Stimulated activated effector memory CD8-positive, alpha-beta T cell treated with anti-CD3 and anti-CD28 coated beads, Interleukin-12 subunit alpha, Interleukin-12 subunit beta, amount 100 ng/mL, for 72 hours (primary cell): ENCODE measurements around the gene BCR.

ENCODE experiments used
- ATAC-seq: fragments of 150-1000 bp; cut with Tn5 transposase; 2 replicates; pipeline ENCODE4 v1.10.0; 2021
- DNase-seq, 2 donors: peaks; one replicate each; pipeline ENCODE4 v3.0.0; 2021 to 2022; ENCODE audit warnings: low spot score in 2 of 2
- H3K27ac Mint-ChIP-seq: one replicate; pipeline ENCODE4 v1.8.0; 2022; ENCODE audit warnings: mild to moderate bottlenecking, mixed read lengths
- H3K36me3 Mint-ChIP-seq: one replicate; pipeline ENCODE4 v1.8.0; 2022; ENCODE audit warnings: mild to moderate bottlenecking, mixed read lengths
- H3K4me1 Mint-ChIP-seq: one replicate; pipeline ENCODE4 v1.8.0; 2022; ENCODE audit warnings: mixed read lengths
- H3K4me3 Mint-ChIP-seq: one replicate; pipeline ENCODE4 v1.8.0; 2022; ENCODE audit warnings: mild to moderate bottlenecking, mixed read lengths
- H3K9me3 Mint-ChIP-seq: one replicate; pipeline ENCODE4 v1.8.0; 2022; ENCODE audit warnings: mixed read lengths

BCR gene

DNA sequence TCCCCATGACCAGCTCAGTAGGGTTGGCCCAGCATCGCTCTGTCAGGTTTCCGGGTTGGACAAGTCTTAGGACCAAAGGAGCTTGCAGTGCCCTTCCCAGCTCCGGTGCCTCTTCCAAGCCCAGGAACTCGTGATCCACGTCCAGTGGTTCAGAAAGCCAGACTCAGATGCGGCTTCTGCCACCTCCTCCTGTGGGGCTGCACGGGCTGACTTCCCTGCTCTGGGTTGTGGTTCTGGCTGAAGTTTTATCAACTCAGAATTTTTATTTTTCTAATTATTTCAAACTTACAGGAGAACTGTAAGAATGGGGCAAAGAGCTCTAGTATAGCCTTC, 85.0 kb downstream of the BCR start:
- ATAC-seq (no peak), DNase-seq (no peak)
- Mint-ChIP-seq H3K4me3 (no peak overlapping the region), H3K4me1 (peaks cover 23% of the 10 kb centered on the region), H3K9me3 (no peaks in the 10 kb centered on the region), H3K27ac (no peak overlapping the region), H3K36me3 (peaks cover 55% of the 10 kb centered on the region)

GRCh38 chr22:23266780-23267179, 86.5 kb downstream of the BCR start:
- H3K27ac Mint-ChIP-seq, result peak overlapping the region; percentile 35
- DNase-seq, result no peak
- H3K36me3 Mint-ChIP-seq, result peaks cover 41% of the 10 kb centered on the region
- H3K4me3 Mint-ChIP-seq, result no peak overlapping the region
- peaks cover 23% of the 10 kb centered on the region for H3K4me1 Mint-ChIP-seq
- H3K9me3 Mint-ChIP-seq, result no peaks in the 10 kb centered on the region
- no peak for ATAC-seq

GRCh38 chr22:23267226-23268043, 87.1 kb downstream of the BCR start:
- Mint-ChIP-seq H3K4me3 (no peak overlapping the region), H3K36me3 (peaks cover 38% of the 10 kb centered on the region), H3K27ac (peak overlapping the region; percentile 35), H3K9me3 (no peaks in the 10 kb centered on the region), H3K4me1 (peaks cover 23% of the 10 kb centered on the region)
- DNase-seq, result no peak
- ATAC-seq, result no peak

DNA sequence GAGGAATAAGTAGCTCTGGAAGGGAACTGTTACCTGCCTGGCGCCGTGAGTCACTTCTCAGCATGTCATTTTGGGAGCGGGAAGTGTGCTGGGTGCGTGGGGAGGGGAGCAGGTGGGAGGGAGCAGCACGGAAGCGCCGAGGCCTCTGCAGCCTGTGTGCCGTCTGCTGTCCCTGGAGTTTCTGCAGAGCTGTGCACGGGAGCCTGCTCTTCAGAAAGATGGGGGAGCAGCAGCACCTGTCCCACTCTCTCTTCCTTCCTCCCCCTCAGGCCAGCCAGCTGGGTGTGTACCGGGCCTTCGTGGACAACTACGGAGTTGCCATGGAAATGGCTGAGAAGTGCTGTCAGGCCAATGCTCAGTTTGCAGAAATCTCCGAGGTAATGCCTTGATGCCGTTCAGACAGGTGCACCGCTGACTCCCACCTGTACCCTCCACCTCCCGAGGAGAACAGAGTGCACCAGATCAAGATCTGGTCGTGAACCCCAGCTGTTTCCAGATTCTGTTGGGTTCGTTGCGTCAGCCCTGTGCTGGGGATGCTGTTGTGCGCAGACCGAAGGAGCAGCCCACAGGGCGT, 87.9 kb downstream of the BCR start:
- ATAC-seq (no peak), DNase-seq (no peak)
- H3K4me1 Mint-ChIP-seq, result peaks cover 22% of the 10 kb centered on the region
- no peaks in the 10 kb centered on the region for H3K9me3 Mint-ChIP-seq
- H3K4me3 Mint-ChIP-seq, result no peak overlapping the region
- peaks cover 35% of the 10 kb centered on the region for H3K36me3 Mint-ChIP-seq
- no peak overlapping the region for H3K27ac Mint-ChIP-seq

DNA sequence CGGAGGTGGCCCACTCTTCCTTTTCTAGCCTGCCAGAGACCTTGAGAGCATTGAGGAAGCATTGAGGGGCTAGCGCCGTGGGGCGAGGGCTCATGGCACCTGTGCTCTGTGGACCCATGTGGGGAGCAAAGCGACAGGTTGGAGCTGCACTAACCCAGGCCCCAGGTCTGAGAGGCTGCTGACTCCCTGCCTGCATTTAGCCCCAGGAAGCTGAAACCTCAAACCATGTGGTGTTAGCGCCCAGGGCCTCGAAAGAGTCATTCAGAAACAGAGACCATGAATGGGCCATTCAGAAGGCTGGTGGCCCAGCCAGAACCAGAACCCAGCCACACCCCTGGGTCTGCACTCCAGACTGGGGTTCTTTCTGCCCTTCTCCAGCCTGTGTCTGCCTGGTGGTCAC, 88.6 kb downstream of the BCR start:
- no peak for DNase-seq
- Mint-ChIP-seq H3K36me3 (peaks cover 40% of the 10 kb centered on the region), H3K9me3 (no peaks in the 10 kb centered on the region), H3K27ac (peak overlapping the region; percentile 78), H3K4me1 (peaks cover 16% of the 10 kb centered on the region), H3K4me3 (no peak overlapping the region)
- peak; percentile 53 for ATAC-seq

GRCh38 chr22:23269441-23270211, 89.3 kb downstream of the BCR start:
- Mint-ChIP-seq H3K9me3 (no peaks in the 10 kb centered on the region), H3K27ac (peak overlapping the region; percentile 78), H3K4me1 (peaks cover 16% of the 10 kb centered on the region), H3K4me3 (no peak overlapping the region), H3K36me3 (peaks cover 36% of the 10 kb centered on the region)
- no peak for DNase-seq
- no peak for ATAC-seq

- peak overlapping the region; percentile 78 for H3K27ac Mint-ChIP-seq
- peaks cover 33% of the 10 kb centered on the region for H3K36me3 Mint-ChIP-seq
- ATAC-seq, result no peak
- H3K4me3 Mint-ChIP-seq, result no peak overlapping the region
- no peak for DNase-seq
- peaks cover 16% of the 10 kb centered on the region for H3K4me1 Mint-ChIP-seq
- no peaks in the 10 kb centered on the region for H3K9me3 Mint-ChIP-seq
Observed at GRCh38 chr22:23270212-23270733, 90.0 kb downstream of the BCR start.

DNA sequence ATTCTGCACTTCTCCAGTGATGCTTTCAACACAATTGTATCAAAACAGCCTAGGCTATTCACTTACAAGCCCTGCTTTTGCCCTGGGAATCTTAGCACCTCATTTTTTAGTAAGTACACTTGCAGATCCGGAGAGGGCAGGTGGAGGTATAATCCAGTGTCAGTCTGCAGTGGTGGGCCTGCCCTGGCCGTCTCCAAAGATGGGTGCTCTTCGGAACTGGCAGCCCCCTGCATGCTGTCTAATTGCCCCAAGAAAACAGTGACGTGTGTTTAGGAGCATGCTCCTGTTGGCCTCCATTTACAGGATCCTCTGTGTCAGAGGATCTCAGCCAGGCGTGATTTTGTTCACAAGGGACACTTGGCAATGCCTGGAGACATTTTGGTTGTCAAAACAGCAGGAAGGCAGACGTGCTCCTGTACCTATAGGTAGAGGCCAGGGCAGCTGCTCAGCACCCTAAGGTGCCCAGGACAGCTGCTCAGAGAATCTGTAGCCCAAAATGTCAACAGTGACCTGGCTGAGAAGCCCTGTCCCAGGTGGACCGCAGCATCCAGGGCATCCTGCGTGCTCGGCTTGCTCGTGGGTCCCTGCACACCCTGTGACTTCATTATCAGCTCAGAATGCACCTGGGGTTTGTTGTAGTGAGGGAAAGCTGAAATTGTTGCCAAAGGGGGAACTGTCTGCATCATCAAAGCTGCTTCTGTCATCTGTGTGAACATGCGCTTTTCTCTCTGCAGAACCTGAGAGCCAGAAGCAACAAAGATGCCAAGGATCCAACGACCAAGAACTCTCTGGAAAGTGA, 90.7 kb downstream of the BCR start:
- Mint-ChIP-seq H3K36me3 (peaks cover 26% of the 10 kb centered on the region), H3K4me1 (peaks cover 16% of the 10 kb centered on the region), H3K27ac (peak overlapping the region; percentile 78), H3K4me3 (no peak overlapping the region), H3K9me3 (no peaks in the 10 kb centered on the region)
- no peak for DNase-seq
- ATAC-seq, result no peak

GRCh38 chr22:23271597-23271908, 91.2 kb downstream of the BCR start:
- ATAC-seq (no peak), DNase-seq (no peak)
- Mint-ChIP-seq H3K9me3 (no peaks in the 10 kb centered on the region), H3K4me1 (peaks cover 16% of the 10 kb centered on the region), H3K4me3 (no peak overlapping the region), H3K27ac (peak overlapping the region; percentile 56), H3K36me3 (peaks cover 24% of the 10 kb centered on the region)

GRCh38 chr22:23272371-23272770, 92.1 kb downstream of the BCR start:
- no peak for DNase-seq
- no peak overlapping the region for H3K27ac Mint-ChIP-seq
- no peak overlapping the region for H3K4me3 Mint-ChIP-seq
- ATAC-seq, result no peak
- peaks cover 24% of the 10 kb centered on the region for H3K36me3 Mint-ChIP-seq
- peaks cover 16% of the 10 kb centered on the region for H3K4me1 Mint-ChIP-seq
- no peaks in the 10 kb centered on the region for H3K9me3 Mint-ChIP-seq

GRCh38 chr22:23272834-23273233, 92.5 kb downstream of the BCR start:
- peaks cover 20% of the 10 kb centered on the region for H3K36me3 Mint-ChIP-seq

DNA sequence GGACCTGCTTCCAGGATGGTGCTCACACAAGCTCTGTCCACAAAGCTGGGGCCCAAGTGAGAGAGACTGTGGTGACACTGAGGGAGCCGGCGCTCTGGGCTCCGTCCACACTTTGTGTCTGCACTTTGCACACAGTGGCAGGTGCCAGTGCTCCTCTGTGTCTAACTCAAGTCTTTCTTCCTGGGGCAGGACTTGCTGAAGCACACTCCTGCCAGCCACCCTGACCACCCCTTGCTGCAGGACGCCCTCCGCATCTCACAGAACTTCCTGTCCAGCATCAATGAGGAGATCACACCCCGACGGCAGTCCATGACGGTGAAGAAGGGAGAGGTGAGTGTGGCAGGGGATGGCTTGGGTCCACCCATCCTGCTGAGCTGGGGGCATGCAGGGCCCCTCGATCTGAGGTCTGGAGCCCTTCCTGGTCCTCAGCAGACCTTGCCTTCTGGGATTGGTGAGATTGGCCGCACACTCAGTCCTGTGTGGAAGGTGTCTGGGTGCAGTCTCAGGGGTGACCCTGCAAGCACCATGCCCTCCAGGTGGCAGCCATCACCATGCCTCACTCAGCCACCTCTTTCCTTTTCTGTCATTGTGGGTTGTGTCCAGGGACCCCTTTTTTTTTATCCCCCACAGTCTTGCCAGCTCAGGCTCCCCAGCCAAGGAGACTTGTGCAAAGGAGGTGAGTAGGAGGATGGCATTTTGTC, 93.3 kb downstream of the BCR start:
- Mint-ChIP-seq H3K27ac (peak overlapping the region; percentile 79), H3K9me3 (no peaks in the 10 kb centered on the region), H3K4me3 (no peak overlapping the region), H3K36me3 (peaks cover 13% of the 10 kb centered on the region), H3K4me1 (peaks cover 20% of the 10 kb centered on the region)
- no peak for DNase-seq
- ATAC-seq, result no peak

More at GRCh38 chr22:23272834-23273233, 92.5 kb downstream of the BCR start:
- peaks cover 16% of the 10 kb centered on the region for H3K4me1 Mint-ChIP-seq
- H3K9me3 Mint-ChIP-seq, result no peaks in the 10 kb centered on the region
- peak overlapping the region; percentile 79 for H3K27ac Mint-ChIP-seq
- no peak for DNase-seq
- no peak for ATAC-seq
- H3K4me3 Mint-ChIP-seq, result no peak overlapping the region

GRCh38 chr22:23274146-23274526, 93.8 kb downstream of the BCR start:
- ATAC-seq (no peak), DNase-seq (no peak)
- peaks cover 21% of the 10 kb centered on the region for H3K4me1 Mint-ChIP-seq
- H3K27ac Mint-ChIP-seq, result no peak overlapping the region
- no peaks in the 10 kb centered on the region for H3K9me3 Mint-ChIP-seq
- H3K36me3 Mint-ChIP-seq, result peaks cover 11% of the 10 kb centered on the region
- H3K4me3 Mint-ChIP-seq, result no peak overlapping the region

DNA sequence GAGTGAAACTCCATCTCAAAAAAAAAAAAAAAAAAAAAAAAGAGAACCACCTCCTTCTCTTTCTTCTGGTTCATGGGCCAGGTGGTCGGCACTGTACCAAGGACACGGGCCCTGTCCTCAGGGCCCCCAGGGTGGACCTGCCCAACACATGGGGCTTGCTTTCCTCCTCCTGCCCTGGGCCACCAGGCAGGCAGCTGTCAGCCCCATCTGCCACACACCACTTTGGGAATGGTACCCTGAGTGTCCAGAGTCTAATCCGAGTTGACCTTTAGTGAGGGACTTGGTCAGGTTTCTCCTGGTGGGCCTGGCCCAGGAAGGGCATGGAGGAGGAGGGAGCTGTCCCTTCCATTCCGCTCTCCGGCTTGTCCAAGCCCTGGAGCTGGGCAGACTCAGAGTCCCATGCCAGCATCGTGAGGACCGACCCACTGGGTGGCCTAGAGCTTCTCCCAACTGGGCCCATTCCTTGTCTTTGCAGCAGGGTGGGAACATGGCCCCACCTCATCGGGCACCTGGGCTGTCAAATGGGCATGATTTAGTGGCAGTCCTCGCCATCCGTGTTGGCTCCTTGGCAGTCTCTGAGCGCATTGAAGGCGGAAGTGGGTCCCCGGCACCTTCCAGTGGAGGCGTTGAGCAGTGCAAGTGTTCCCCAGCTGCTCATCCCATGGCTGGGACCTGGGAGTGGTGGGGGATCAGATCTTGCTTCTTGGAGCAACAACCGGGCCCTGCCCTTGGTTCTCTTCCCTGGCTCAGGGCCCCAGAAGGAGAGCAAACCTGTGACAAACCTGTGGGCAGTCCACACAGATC, 94.8 kb downstream of the BCR start:
- H3K4me1 Mint-ChIP-seq, result peaks cover 22% of the 10 kb centered on the region
- DNase-seq (no peak), ATAC-seq (no peak)
- H3K36me3 Mint-ChIP-seq, result peaks cover 12% of the 10 kb centered on the region
- H3K4me3 Mint-ChIP-seq, result no peak overlapping the region
- H3K27ac Mint-ChIP-seq, result peak overlapping the region; percentile 50
- H3K9me3 Mint-ChIP-seq, result no peaks in the 10 kb centered on the region
